Measurements from ENCODE around the gene ABCG2.

The ABCG2 gene

GRCh38 chr4:88075336-88075735 lies 83.1 kb downstream of the ABCG2 start:
- TF ChIP-seq, protein P1, sequence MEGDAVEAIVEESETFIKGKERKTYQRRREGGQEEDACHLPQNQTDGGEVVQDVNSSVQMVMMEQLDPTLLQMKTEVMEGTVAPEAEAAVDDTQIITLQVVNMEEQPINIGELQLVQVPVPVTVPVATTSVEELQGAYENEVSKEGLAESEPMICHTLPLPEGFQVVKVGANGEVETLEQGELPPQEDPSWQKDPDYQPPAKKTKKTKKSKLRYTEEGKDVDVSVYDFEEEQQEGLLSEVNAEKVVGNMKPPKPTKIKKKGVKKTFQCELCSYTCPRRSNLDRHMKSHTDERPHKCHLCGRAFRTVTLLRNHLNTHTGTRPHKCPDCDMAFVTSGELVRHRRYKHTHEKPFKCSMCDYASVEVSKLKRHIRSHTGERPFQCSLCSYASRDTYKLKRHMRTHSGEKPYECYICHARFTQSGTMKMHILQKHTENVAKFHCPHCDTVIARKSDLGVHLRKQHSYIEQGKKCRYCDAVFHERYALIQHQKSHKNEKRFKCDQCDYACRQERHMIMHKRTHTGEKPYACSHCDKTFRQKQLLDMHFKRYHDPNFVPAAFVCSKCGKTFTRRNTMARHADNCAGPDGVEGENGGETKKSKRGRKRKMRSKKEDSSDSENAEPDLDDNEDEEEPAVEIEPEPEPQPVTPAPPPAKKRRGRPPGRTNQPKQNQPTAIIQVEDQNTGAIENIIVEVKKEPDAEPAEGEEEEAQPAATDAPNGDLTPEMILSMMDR (conservative IDR thresholded peaks at IDR 0.05; ENCODE audit: low read length) = no peak
- no peak for DNase-seq (ENCODE audit: low read depth)
- no peak overlapping the region for H3K4me3 ChIP-seq (ENCODE audit: low read length)

DNA sequence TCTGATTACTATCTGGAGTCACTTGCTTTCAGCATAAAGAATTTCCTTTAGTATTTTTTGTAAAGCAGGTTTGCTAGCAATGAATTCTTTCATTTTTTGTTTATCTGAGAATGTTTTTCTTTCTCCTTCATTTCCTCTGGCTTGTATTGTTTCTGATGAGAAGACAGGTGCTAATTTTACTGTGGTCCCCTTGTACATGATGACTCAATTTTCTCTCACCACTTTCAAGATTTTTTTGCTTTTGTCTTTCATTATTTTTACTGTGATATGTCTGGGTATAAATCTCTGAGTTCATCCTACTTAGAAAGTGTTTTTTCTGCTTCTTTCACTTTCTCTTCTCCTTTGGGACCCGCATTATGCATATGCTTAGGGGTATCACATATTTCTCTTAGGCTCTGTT lies 88.4 kb downstream of the ABCG2 start:
- H3K4me3 ChIP-seq (ENCODE audit: low read length) = no peak overlapping the region
- no peak for DNase-seq (ENCODE audit: low read depth)
- TF ChIP-seq, protein P1 (conservative IDR thresholded peaks at IDR 0.05; ENCODE audit: low read length) = no peak

- DNase-seq (ENCODE audit: low read depth) = no peak
- H3K4me3 ChIP-seq (ENCODE audit: low read length) = no peak overlapping the region
- TF ChIP-seq, protein P1 (conservative IDR thresholded peaks at IDR 0.05; ENCODE audit: low read length) = no peak
Observed at GRCh38 chr4:88064410-88064809, 94.0 kb downstream of the ABCG2 start.

DNA sequence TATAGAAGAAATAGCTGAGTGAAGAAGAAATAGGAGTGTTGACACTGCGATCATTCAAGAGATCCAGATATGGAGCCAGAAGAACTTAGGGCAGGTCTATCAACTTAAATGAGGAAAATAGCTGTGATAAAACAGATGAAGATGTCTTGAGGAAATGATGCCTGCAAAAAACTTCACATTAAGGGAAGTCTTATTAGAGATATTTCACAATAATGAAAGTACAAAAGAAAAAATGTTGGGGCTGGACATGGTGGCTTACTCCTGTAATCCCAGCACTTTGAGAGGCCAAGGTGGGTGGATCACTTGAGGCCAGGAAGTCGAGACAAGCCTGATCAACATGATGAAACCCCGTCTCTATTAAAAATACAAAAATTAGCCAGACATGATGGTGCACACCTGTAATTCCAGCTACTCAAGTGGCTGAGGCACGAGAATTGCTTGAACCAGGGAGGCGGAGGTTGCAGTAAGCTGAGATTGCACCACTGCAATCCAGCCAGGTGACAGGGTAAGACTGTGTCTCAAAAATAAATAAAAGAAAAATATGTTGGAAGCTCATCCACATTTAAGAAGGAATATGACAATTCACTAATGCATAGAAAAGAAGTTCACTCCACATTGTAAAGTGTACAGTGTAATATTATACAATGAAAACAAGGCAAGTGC lies 94.7 kb downstream of the ABCG2 start:
- DNase-seq (ENCODE audit: low read depth) = no peak
- H3K4me3 ChIP-seq (ENCODE audit: low read length) = no peak overlapping the region
- TF ChIP-seq, protein P1 (conservative IDR thresholded peaks at IDR 0.05; ENCODE audit: low read length) = no peak

DNA sequence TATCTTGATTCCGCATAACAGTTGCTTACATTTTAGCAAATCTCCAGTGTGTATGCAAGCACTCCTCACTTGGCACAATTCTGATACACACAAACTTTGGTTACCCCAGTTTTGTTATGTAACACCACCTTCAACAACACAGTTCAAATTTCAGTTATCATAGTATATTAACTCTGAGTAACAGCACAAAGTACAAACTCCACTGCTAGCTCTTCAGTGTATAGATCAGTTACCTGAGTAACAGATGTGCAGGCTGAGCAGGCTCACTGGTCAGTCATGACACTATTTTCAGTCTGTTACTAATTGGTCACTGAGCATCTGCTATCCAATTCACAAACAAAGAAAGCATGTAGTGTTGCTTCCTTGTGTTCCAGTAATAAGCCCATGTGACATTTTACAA lies 95.6 kb downstream of the ABCG2 start:
- DNase-seq (ENCODE audit: low read depth) = no peak
- no peak overlapping the region for H3K4me3 ChIP-seq (ENCODE audit: low read length)
- TF ChIP-seq, protein P1 (conservative IDR thresholded peaks at IDR 0.05; ENCODE audit: low read length) = no peak

DNA sequence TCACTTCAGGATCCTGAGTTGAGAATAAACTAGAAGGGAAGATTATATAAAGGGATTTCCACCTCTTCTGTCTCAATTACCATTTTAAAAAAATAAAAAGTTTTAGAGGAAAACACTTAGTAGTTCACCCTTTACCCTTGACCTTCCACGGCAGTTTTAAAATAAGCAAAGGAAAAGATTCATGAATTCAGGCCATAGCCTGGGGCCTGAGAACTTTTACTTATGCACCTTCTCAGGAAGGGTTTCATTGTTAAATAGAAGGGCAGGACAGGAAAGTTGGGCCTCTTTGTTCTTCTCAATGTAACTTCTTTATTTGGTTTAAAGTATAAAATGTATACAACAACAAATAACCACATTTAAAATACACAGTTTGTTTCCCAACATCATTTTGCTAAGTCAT lies 96.1 kb downstream of the ABCG2 start:
- H3K4me3 ChIP-seq (ENCODE audit: low read length) = no peak overlapping the region
- no peak for DNase-seq (ENCODE audit: low read depth)
- TF ChIP-seq, protein P1 (conservative IDR thresholded peaks at IDR 0.05; ENCODE audit: low read length) = no peak

DNA sequence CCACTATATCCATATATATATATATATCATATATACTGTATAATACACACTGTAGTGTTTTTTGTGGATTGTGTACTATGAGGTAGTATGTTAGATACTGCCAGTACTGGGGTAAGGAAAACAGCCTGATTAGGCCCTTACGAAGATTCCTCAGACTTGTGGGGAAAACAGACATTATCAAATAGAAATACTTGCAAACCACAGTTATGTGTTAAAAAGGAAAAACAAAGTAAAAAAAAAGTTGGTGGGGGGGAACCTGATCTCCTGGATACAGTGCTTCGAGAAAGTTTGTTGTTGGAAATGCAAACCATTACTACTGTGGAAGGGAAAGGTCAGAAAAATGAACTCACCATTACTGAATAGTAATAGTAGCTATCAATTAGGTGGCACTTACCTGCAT lies 98.0 kb downstream of the ABCG2 start:
- no peak overlapping the region for H3K4me3 ChIP-seq (ENCODE audit: low read length)
- DNase-seq (ENCODE audit: low read depth) = no peak
- TF ChIP-seq, protein P1 (conservative IDR thresholded peaks at IDR 0.05; ENCODE audit: low read length) = no peak

All from AG10803 (cell line).